Amniotic epithelial cell (primary cell): ENCODE data around the gene G3BP2.
"Not testable (repeated sequence)": the region's sequence is repeated elsewhere in the genome, so short reads cannot be mapped to it uniquely, and the experiment has no call there.

Experiments
- DNase-seq: peaks from one replicate; pipeline ENCODE4 v3.0.0-alpha.2; 2010; ENCODE audit warnings: low read depth

G3BP2 gene

DNA sequence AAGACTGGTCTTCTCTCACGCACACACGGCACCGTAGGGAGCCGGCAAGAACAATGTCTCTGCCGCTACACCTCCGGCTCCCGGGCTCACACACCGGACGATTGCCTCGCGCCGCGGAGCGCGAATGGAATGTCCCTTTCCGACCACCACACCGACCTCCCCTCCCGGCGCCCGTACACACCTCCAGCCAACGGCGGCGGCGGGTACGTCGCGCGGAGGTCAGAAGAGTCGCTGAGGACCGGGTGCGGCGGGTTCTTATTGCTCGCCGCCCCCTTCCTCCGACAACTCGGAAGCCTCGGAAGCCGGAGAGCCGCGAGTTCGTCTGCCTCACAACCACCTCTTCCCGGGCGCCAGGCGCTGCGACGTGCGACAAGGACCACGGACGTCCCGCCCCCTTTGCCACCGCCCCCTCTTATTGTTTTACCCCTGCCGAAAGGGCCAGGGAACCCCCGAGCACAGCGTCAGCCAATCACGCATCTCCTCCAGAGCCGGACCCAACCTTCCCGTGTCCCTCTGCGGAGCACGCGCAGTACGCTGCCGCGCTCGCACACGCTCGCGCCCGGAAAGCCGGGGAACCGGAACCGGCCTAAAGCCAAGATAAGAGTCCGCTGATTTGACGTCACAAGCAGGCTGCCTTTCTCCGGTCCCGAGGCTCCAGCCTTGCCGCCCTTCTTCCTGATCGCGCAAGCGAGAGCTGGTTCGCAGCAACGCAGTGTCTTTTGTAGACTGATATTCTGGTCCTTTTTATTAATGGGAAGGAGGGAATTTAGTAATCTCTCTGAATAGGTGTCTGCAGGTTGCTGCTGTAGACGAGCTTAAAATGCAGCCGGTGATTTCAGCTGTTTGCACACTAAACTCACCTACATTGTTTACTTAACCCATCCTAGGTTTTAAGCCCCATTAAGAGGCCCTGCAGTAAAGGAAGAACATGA is at the start of gene G3BP2:
TSS of gene G3BP2 (minus strand) at position 385 of the 932 bp plus-strand sequence. CDS start 11,386 bp downstream, outside the sequence.
- peak; percentile 96 for DNase-seq

DNA sequence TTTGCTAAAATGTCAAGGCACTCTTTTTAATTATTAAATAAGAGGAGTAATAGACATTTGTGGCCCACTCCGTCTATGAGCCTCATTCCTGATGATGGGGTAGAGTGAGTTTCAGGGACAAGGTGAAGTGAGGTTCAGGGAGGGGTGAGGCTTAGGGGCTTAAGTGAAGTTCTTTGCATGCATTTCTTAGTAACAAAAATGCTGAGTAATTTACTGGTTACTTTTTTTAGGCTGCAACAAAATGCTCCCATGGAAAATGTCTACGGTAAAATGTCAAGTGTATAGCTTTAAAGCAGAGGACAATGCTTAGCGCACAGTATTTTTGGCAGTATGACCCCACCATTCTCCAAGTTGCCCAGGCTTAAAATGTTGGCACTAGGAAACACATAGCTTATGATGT is 49.2 kb upstream of the G3BP2 start:
- DNase-seq, result no peak

DNA sequence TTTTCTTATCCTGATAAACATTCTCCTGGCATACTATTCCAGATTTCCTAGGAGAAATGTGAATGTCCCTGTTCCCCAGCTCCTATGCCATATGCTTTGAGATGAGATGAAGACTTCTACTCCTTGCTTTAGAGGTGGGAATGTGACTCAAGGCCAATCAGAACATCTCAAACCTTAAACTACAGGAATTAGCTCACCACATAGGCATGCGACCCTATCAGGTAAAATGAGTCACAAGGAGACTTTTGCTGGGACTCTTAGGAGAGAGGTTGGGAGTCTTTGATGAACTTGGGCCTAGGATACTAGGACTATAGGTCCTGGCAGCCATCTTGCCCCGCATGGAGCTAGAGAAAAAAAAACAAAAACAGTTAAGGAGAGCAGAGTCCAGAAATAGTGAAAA is 45.3 kb upstream of the G3BP2 start:
- peak; percentile 24 for DNase-seq

DNA sequence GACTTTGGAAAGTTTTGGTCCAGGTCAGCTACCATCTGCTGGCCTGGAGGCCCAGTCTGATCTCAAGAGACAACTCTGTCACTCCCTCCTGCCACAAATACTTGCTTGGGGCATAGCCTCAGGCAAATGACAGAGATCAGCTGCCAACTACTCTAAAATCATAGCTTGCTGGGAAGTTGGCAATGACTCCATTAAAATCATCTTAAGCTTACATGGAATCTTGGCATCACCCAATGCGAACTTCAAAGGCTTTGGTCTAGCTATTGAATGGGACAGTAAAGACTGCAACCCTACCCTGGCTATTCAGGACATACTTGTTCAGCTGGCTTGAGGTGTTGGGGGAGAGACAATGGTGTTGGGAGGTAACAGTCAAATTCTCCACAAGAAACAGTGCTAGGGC is 44.2 kb upstream of the G3BP2 start:
- no peak for DNase-seq

DNA sequence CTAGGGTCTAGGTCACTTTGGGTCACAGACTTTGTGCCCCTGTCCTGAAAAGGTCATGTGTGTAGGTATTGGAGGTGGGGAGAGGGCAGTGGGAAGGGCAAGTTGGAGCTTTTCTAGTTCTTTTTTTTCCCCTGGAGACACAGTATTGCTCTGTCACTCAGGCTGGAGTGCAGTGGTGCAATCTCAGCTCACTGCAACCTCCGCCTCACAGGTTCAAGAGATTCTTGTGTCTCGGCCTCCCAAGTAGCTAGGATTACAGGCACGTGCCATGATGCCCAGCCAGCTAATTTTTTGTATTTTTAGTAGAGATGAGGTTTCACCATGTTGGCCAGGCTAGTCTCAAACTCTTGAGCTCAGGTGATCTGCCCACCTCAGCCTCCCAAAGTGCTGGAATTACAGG is 42.8 kb upstream of the G3BP2 start:
- DNase-seq, result not testable (repeated sequence)

DNA sequence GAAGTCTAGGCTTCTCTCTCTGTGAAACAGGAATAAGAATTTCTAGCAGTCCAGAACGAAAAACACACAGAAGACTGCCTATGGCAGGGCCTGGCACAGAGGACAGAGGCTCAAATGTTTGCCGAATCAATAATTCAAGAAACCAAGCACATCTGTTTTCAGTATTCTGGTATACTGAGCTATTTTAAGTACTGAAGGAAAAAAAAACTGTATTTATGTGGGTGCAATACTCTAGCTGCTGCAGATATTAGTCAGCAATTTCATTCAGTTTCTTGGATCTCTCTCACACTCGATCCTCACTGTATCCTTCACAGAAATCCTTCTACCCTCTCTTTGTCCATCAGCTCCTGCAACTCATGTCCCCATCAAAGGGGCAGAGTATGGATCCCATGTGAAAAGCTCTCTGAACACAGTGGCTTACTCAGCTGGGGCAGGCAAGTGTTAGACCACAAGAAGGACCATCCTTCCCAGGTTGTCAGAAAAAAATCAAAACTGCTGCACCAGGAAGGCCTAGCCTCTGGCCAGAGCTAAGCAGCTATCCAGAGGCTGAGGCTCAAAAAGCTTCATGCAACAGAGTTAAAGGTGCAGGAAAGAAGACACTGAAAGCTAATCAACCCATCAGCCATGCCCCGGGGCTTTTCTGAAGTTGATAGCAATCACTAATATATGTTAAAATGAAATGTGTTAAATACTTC is 42.0 kb upstream of the G3BP2 start:
- DNase-seq, result peak; percentile 47

DNA sequence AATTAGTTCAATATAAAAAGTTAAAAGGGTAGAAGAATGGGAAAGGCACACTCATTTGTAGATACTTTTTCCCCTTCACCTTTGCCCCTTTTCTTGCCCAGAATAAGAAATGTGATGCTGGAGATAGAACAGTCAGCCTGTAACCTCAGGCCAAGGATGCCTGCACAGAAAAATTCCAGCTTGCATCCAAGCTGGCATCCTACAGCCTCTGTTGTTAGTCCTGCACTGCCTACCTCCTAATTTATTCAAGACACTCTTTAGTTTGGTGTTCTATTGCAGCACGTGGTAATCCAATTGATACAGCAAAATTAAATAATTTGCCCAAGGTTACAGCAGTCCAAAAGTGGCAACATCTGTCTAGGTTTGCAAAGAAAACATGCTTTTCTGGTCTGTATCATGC is 41.5 kb upstream of the G3BP2 start:
- DNase-seq, result no peak

DNA sequence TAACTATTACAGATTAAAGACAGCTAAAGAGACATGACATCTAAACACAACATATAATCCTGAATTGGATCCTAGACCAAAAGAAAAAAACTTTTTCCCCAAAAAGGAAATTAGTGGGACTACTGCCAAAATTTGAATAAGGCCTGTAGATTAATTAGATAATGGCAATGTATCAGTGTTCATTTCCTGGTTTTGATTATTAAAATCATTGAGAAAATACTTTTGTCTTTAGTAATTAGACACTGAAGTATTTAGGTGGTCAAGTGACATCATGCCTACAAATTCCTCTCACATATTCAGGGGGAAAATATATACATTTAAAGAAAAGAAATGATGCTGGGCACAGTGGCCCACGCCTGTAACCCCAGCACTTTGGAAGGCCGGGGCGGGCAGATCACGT is 40.8 kb upstream of the G3BP2 start:
- no peak for DNase-seq

DNA sequence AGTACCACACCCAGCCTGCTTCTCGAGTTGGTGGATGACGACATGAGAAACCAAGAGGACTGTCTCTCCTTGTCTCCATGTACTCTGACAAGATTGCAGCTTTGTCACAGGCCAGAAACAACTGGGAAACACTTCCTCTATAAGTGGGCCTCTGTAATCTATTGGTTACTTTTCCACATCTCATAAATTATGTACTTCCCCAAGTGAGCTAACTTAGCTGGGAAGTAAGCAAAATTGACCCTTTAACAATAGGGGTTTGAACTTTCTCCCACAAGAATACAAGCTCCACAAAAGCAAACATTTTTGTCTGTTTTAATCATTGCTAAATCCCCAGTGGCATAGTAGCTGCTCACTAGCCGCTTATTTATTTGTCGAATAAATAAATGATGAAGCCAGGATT is 37.0 kb upstream of the G3BP2 start:
- DNase-seq, result no peak

DNA sequence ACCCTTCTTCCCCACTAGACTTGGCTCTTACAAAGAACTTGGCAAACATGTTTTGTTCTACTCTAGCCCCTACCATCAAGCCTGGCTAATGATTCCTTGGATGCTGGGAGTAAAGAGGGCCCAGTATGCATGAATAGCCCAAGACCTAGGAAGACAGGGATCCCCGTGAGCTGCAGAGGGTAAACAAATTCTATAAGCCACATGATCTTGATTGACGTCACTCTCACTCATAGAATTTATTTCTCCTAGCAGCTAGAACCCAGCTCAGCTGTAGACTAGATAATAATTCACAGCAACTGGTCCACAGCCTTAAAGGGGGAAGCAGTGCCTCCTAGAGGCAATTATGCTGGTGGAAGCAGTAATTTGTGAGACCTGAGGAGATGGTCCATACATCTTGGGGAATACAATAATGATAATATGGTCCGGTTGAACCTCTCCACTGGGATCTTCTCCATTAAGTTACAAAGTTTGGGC is 35.0 kb upstream of the G3BP2 start:
- peak; percentile 39 for DNase-seq

DNA sequence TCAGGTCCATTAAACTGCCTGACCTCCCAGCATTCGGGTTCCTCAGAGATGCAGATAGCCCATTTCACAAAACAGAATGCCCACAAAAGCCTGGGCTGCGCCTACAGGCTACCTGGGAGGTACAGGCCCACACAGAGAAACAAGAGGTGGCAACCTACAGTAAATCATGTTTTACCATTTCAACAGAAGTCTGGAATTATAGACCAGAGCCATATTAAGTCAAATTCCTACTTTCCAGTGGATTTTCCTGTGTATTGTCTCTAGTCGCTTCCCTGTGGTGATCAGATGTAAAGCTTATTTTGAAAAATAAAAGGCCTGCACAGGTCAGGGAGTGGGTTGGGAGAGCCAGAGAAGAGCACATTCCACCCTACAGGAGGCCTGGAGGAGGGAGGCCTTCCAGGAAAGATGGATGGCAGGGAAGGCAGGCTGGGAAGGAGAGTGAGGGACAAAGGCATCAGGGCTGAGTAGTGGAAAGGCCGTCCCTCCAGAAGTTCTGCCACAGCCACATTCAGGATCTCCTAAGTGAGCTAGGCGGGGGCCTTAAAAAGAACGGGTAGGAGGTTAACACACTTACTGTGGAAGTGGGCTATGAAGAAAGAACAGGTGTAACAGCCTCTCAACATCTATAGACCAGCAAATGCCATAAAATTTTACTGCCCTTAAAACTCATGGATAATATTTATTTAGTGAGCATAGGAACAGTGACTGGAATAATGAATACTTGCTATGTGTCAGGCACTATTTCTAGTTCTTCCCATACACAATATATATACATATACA is 32.2 kb upstream of the G3BP2 start:
- DNase-seq, result no peak

DNA sequence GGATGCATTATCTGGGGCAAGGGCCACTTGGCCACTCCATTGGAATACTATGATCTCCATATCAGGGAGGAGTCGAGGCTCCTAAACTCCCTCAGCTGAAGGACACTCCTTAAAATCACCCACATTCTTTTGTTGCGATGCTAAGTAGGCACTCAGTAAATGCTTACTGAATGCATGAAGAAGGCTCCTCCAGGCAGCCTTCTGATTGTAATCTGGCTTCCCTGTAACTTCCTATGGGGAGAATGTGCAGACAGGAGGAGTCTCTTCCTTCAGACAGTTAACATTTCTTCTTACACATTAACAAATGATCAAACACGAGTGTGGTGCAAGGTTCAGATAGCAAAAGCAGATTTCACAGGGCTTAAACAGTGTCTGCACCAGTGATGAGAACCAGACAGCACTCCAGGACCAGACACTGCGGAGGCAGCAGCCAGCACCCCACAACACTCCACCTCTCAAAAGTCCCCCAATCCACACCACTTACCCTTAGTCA is 29.8 kb upstream of the G3BP2 start:
- peak; percentile 60 for DNase-seq

DNA sequence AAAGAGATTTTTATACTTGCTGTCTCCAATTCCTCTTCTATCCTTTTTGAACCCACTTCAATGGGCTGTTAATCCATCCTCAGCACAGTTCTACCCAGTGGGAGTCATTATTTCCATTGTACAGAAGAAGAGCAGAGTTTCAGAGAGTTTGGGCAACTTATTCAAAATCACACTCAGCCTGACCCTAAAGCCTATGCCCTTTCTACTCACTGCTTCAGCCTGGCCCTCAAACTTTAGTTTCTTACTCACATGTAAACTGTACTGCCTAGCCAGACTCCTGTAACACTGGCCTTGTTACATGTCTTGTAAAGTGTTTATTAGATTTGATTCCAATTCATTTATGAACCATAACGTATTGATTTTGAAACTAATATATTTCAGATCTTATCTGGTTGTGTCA is 26.1 kb upstream of the G3BP2 start:
- no peak for DNase-seq

DNA sequence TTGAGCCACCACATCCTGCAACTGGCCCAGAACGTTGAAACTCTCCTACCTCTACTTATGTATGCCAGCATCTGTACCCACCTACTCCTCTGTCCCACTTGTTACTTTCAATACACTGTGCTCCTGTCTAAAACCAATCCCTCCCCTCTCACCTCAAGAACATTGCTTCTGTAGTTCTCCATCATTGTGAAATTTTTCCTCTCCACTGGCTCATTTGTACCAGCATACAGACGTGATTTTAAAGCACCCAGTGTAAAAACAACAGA is 25.7 kb upstream of the G3BP2 start:
- DNase-seq, result no peak

DNA sequence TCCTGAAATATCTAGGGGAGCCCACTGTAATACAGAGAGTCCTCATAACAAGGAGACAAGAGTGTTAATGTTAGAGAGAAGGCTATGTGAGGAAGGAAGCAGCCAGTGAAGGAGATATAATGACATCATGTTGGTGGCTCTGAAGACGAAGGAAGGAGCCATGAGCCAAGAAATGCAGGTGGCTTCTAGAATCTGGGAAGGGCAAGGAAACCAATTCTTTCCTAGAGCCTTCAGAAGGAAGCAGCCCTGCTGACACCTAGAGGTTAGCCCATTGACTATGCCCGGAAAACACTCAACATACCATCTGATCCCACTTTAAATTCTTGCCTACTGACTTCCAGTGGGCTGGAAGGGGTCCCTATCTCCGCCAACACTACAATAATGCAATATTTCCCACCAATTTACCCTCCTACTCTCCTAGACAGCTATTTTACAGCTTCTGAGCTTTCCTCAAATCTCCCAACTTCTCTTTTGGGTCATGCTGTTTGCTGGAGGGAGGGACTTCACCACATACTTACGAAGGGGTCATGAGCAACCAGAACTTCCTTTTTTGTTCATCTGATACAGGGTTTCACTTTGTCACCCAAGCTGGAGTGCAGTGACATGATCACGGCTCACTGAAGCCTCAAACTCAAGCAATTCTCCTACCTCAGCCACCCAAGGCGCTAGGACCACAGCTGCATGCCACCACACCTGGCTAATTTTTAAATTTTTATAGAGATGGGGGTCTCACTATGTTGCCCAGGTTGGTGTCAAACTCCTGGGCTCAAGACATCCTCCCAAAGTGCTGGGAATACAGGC is 25.2 kb upstream of the G3BP2 start:
- DNase-seq, result no peak

DNA sequence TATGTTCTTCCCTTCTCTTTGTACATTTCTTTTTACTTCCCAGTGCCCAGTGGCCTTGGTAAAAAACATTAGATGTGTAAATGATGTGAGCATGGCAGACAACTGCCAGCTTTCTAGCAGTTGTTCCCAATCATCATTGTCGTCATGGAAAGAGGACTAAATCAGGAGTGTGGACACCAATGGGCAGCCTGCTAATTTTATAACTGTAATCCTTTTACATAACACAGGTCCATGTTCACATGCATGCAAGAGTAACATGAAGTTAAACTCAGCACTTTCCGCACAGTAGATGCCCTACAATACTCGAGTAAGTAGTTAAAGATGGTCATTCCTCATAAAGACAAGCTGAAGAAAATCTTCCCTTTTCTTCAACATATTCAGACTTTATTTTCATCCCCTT is 23.4 kb upstream of the G3BP2 start:
- DNase-seq, result no peak

DNA sequence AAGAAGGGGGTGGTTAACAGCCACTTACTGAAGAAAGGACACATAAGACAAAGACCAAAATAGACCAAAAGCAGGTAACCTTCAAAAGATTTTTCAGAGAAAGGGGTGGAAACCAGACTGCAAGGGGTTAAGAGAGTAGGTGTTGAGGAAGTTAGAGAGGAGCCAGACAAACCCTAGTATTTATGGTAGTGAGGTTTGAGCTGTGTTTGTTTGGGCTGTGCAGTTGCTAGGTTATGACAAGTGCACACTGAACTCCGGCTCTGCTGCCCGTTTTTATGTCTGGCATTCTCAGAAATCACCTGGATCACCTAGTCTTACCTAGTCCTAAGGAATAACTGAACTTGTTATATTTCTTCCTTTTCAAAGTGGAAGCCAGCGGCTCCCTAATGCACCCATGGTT is 22.9 kb upstream of the G3BP2 start:
- DNase-seq, result no peak

DNA sequence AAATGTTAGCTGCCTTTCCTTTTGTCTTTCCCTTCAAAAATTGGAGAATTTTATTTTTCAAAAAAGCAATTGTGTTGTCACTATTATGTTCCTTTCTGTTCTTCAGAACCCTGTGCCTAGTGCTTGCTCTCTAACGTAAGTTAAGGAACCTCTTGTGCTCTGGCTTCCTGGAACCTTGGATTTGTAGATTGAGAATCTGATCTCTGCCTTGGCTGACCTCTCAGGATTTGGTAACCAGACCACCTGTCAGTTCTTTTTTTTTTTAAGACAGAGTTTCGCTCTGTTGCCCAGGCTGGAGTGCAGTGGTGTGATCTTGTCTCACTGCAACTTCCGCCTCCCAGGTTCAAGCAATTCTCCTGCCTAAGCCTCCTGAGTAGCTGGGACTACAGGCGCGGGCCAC is 18.9 kb upstream of the G3BP2 start:
- DNase-seq, result not testable (repeated sequence)

DNA sequence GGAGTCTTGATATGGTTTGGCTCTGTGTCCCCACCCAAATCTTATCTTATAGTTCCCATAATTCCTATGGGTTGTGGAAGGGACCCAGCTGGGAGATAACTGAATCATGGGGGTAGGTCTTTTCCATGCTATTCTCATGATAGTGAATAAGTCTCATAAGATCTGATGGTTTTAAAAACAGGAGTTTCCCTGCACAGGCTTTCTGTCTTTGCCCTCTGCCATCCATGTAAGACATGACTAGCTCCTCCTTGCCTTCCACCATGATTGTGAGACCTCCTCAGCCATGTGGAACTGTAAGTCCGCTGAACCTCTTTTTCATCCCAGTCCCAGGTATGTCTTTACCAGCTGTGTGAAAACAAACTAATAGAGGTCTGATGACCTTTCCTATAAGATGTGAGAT is 13.9 kb upstream of the G3BP2 start:
- not testable (repeated sequence) for DNase-seq

DNA sequence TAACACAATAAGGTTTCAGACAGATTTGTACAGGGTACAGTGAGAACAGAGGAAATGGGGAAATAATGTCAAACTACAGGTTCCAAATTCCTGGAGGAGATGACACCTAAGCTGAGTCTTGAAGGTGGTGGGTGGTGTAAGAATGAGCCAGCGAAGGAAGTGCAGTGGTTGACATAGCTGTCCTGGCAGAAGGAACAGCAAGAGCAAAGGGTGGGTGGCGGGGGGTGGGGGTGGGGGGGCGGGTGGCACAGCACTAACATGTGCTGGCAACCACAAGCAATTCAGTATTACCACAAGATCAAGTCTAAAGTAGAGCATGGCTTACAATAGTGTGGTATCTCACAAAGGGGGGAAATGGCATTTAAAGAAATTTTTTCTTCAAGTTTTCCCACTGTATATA is 13.1 kb upstream of the G3BP2 start:
- no peak for DNase-seq

DNA sequence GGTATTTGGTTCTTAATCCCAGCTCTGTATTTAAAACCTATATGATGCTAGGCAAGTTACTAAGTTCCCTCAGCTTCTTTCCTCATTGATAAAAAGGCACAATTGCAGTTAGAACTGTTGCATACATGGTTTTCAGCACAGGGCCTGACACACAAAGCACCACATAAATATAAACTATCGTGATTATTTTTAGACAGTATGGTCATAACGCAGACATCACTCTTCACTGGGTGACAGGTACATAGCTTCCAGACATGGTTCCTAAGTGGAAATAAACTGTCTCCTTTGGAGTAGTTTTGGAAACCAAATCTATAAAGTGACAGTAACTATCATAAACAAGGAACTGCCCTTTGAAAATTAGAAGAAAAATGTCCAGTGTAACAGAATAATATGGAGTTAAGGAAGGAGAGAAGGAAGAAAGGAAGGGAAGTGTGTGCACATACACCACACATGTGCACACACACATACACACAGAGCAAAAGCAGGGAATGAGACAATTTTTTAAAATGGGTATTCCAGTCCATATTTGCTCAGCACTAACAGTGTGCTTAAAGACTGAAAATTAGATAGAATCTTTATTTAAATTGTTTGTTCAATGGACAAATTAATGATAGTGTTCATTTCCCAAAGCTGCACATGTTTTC is 12.5 kb upstream of the G3BP2 start:
- no peak for DNase-seq
